Aorta (tissue), 5 donors: ENCODE measurements around the gene OVCA2. TPM values are rescaled to one million over a fixed set of nuclear protein-coding genes. Genes with fewer than 3 reads are reported as not detected.

Experiments
- ATAC-seq: fragments of 200-7000 bp; cut with Tn5 transposase; one replicate; pipeline ENCODE4 v1.9.1; 2022; ENCODE audit warnings: moderate library complexity; ENCODE audit not compliant: low FRiP score
- DNase-seq, 2 donors: peaks; one replicate each; pipeline ENCODE4 v3.0.0-alpha.2; 2020
- H3K27ac ChIP-seq, 2 donors: one replicate each; pipeline ENCODE4 v1.5.1; 2013; ENCODE audit warnings: low read length in 2 of 2, mild to moderate bottlenecking in 2 of 2, moderate library complexity in 2 of 2, control low read depth in 1 of 2, inconsistent platforms in 1 of 2, low read depth in 1 of 2
- H3K27me3 ChIP-seq, 2 donors: one replicate each; pipeline ENCODE4 v1.6.1; 2013; ENCODE audit warnings: control low read depth in 1 of 2, low read length in 1 of 2, mild to moderate bottlenecking in 1 of 2, moderate library complexity in 1 of 2; ENCODE audit not compliant: insufficient read depth in 2 of 2, control insufficient read depth in 1 of 2
- H3K36me3 ChIP-seq, 2 donors: one replicate each; pipeline ENCODE4 v1.6.1; 2013; ENCODE audit warnings: control low read depth in 1 of 2, low read length in 1 of 2, mild to moderate bottlenecking in 1 of 2; ENCODE audit not compliant: insufficient read depth in 2 of 2, control insufficient read depth in 1 of 2
- H3K4me1 ChIP-seq, 2 donors: one replicate each; pipeline ENCODE4 v1.6.1; 2013; ENCODE audit warnings: low read length in 2 of 2, control low read depth in 1 of 2, mild to moderate bottlenecking in 1 of 2, moderate library complexity in 1 of 2; ENCODE audit not compliant: insufficient read depth in 2 of 2, control insufficient read depth in 1 of 2
- H3K4me3 ChIP-seq, 2 donors: one replicate each; pipeline ENCODE4 v1.5.1; 2013; ENCODE audit warnings: low read length in 2 of 2, control low read depth in 1 of 2, mild to moderate bottlenecking in 1 of 2
- H3K9me3 ChIP-seq: one replicate; pipeline ENCODE4 v1.6.1; 2013; ENCODE audit warnings: mild to moderate bottlenecking, low read length; ENCODE audit not compliant: control insufficient read depth
- WGBS, 2 donors: extraction: QIAGEN DNeasy Blood & Tissue Kit; methylation state at CpG; one replicate each; pipeline ENCODE4 v1.1.7; 2013; 5-methylcytosine and 5-hydroxymethylcytosine counted together
- intact Hi-C, 2 donors: fragments of 100-400 bp; cut with DNase I; formaldehyde crosslinking; loops; one replicate each; pipeline versions ENCODE4 v1.14.2 to v1.15.0; 2022
- polyA plus RNA-seq, 2 donors: library from polyadenylated mRNA; stranded (reverse); fragments of 200-250 nt; gene quantifications; one replicate each; pipeline ENCODE4 v1.2.3, GENCODE V29; 2013
- total RNA-seq, 2 donors: library from RNA; stranded (reverse); fragmentation: NEBNext Ultra II Directional; extraction: Animal tissue kit (Norgen Biotek cat#: 25700); gene quantifications; one replicate each; pipeline ENCODE4 v1.2.1, GENCODE V29; 2021
- donor health status: healthy with polysubstance abuse.
- donor health status: Bipolar disorder and iron deficiency.
- donor health status: DM: no; HTN: no; CAD: no.
- donor health status: DM: no; HTN: no; CAD: no.
- donor health status: DM: yes; HTN: yes; CAD: no.

The OVCA2 gene
- total and polyA plus RNA-seq, 4 donors: 14.2 to 54.0 (median 20.0) TPM

GRCh38 chr17:2064147-2064489 is 22.3 kb downstream of the OVCA2 start:
- no peak overlapping the region for H3K4me3 ChIP-seq
- peaks cover 0 to 3% of the 10 kb centered on the region in 2 donors for H3K36me3 ChIP-seq
- H3K9me3 ChIP-seq: no peaks in the 10 kb centered on the region
- no peak overlapping the region for H3K27ac ChIP-seq
- ATAC-seq: no peak
- no peak for DNase-seq
- 59 to 61% methylated on average over 5 of the region's 5 CpGs for WGBS, 2 donors
- H3K4me1 ChIP-seq: no peaks in the 10 kb centered on the region
- no peaks in the 10 kb centered on the region for H3K27me3 ChIP-seq
- intact Hi-C loops: no loop called here

- H3K36me3 ChIP-seq: peaks cover 0 to 3% of the 10 kb centered on the region in 2 donors
- no peaks in the 10 kb centered on the region for H3K4me1 ChIP-seq
- no peaks in the 10 kb centered on the region for H3K27me3 ChIP-seq
- H3K9me3 ChIP-seq: no peaks in the 10 kb centered on the region
- 79 to 85% methylated on average over 6 of the region's 6 CpGs for WGBS, 2 donors
- ATAC-seq: no peak
- intact Hi-C loops: no loop called here
- H3K27ac ChIP-seq: no peak overlapping the region
- DNase-seq: peak in 1 of 2 donors; percentile 61
- H3K4me3 ChIP-seq: no peak overlapping the region
Observed at GRCh38 chr17:2064520-2064971, 22.7 kb downstream of the OVCA2 start.

- DNase-seq (peak; percentile 67 to 84), ATAC-seq (no peak)
- H3K4me3 ChIP-seq: no peak overlapping the region
- H3K36me3 ChIP-seq: peaks cover 0 to 3% of the 10 kb centered on the region in 2 donors
- no peaks in the 10 kb centered on the region for H3K4me1 ChIP-seq
- intact Hi-C loops: no loop called here
- H3K27ac ChIP-seq: no peak overlapping the region
- WGBS, 2 donors: 82 to 83% methylated on average over 24 of the region's 24 CpGs
- no peaks in the 10 kb centered on the region for H3K27me3 ChIP-seq
- H3K9me3 ChIP-seq: no peaks in the 10 kb centered on the region
Observed at GRCh38 chr17:2064980-2065785, 23.4 kb downstream of the OVCA2 start.

GRCh38 chr17:2065949-2066400 is 24.2 kb downstream of the OVCA2 start:
- DNase-seq (peak in 1 of 2 donors; percentile 39), ATAC-seq (no peak)
- Histone ChIP-seq H3K27ac (no peak overlapping the region), H3K4me3 (no peak overlapping the region), H3K4me1 (no peaks in the 10 kb centered on the region), H3K36me3 (peaks cover 0 to 3% of the 10 kb centered on the region in 2 donors), H3K9me3 (no peaks in the 10 kb centered on the region), H3K27me3 (no peaks in the 10 kb centered on the region)
- intact Hi-C loops: no loop called here
- WGBS, 2 donors: 74 to 76% methylated on average over 10 of the region's 10 CpGs

GRCh38 chr17:2067048-2067561 is 25.3 kb downstream of the OVCA2 start:
- H3K4me3 ChIP-seq: no peak overlapping the region
- 75 to 79% methylated on average over 14 of the region's 14 CpGs for WGBS, 2 donors
- no peaks in the 10 kb centered on the region for H3K4me1 ChIP-seq
- no peak overlapping the region for H3K27ac ChIP-seq
- H3K9me3 ChIP-seq: no peaks in the 10 kb centered on the region
- peaks cover 0 to 3% of the 10 kb centered on the region in 2 donors for H3K36me3 ChIP-seq
- DNase-seq: peak in 1 of 2 donors; percentile 28
- no peaks in the 10 kb centered on the region for H3K27me3 ChIP-seq
- intact Hi-C loops: no loop called here
- ATAC-seq: no peak

GRCh38 chr17:2067608-2068024 is 25.8 kb downstream of the OVCA2 start:
- Histone ChIP-seq H3K4me3 (no peak overlapping the region), H3K9me3 (no peaks in the 10 kb centered on the region), H3K27ac (no peak overlapping the region), H3K27me3 (no peaks in the 10 kb centered on the region), H3K4me1 (no peaks in the 10 kb centered on the region), H3K36me3 (peaks cover 0 to 3% of the 10 kb centered on the region in 2 donors)
- DNase-seq (peak in 1 of 2 donors; percentile 45), ATAC-seq (no peak)
- 53 to 55% methylated on average over 5 of the region's 5 CpGs for WGBS, 2 donors
- intact Hi-C loops: no loop called here

- DNase-seq: peak in 1 of 2 donors; percentile 53
Observed at GRCh38 chr17:2068031-2068518, 26.3 kb downstream of the OVCA2 start.

GRCh38 chr17:2068519-2069051 is 26.8 kb downstream of the OVCA2 start:
- intact Hi-C loops: no loop called here
- Histone ChIP-seq H3K27ac (no peak overlapping the region), H3K36me3 (peaks cover 0 to 3% of the 10 kb centered on the region in 2 donors), H3K4me1 (no peaks in the 10 kb centered on the region), H3K4me3 (no peak overlapping the region), H3K27me3 (no peaks in the 10 kb centered on the region), H3K9me3 (no peaks in the 10 kb centered on the region)
- ATAC-seq: no peak
- DNase-seq: peak in 1 of 2 donors; percentile 44
- 82 to 85% methylated on average over 15 of the region's 15 CpGs for WGBS, 2 donors

More at GRCh38 chr17:2068031-2068518, 26.3 kb downstream of the OVCA2 start:
- Histone ChIP-seq H3K36me3 (peaks cover 0 to 3% of the 10 kb centered on the region in 2 donors), H3K4me1 (no peaks in the 10 kb centered on the region), H3K4me3 (no peak overlapping the region), H3K27ac (no peak overlapping the region), H3K9me3 (no peaks in the 10 kb centered on the region), H3K27me3 (no peaks in the 10 kb centered on the region)
- no peak for ATAC-seq
- intact Hi-C loops: no loop called here
- 71% methylated on average over 6 of the region's 6 CpGs for WGBS, 2 donors
